AG04449 (cell line): Measurements from ENCODE around the gene TBC1D10A.

Experiments
- CTCF ChIA-PET: fragments of 350-600 bp; formaldehyde crosslinking; extraction: SDS; loops from one replicate; lab custom pipeline; 2021; ENCODE audit warnings: antibody characterized with exemption; lab: Yijun Ruan, JAX
- POLR2A ChIA-PET: fragments of 400-600, 350-600 bp; formaldehyde crosslinking; extraction: SDS; loops from one replicate; lab custom pipeline; 2020; ENCODE audit warnings: antibody characterized with exemption, inconsistent platforms; lab: Yijun Ruan, JAX
- DNase-seq: peaks from one replicate; pipeline ENCODE4 v3.0.0-alpha.2; 2010; ENCODE audit warnings: low read depth, low spot score
- H3K4me3 ChIP-seq: 2 replicates; pipeline ENCODE4 v1.5.1; 2011; ENCODE audit warnings: low read depth, mild to moderate bottlenecking, control low read depth, low read length
- TF ChIP-seq, protein P1 (sequence below): IDR thresholded peaks from one replicate; pipeline ENCODE4 v1.5.1; 2011; ENCODE audit warnings: mild to moderate bottlenecking, moderate library complexity, low read length, control low read depth, inconsistent platforms; ENCODE audit not compliant: insufficient read depth; ENCODE audit errors: missing control alignments

The TBC1D10A gene

DNA sequence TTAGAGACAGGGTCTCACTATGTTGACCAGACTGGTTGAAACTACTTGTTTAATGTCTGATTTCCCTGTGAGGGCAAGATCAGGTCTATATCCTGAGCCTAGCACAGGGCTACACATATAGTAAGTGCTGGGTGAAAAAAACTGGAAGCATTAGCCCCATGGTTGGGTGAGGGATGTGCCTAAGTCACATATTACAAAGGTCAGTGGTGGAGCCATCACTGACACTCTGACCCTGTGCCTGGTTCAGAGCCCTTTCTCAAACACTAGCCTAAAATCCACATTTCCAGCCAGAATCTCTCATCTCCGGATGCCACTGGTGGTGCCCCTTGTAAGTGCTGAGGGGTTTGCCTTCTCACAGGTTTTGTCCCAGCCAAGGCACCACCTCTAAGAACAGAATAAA lies 9.0 kb downstream of the TBC1D10A start:
- CTCF ChIA-PET, result interaction anchor here (1.2 kb wide), 2 partner anchors 30 to 32 kb away, joined by 3 read pairs; no protein-coding TSS in a partner anchor
- H3K4me3 ChIP-seq, result no peak overlapping the region
- POLR2A ChIA-PET, result interaction anchor here (1.2 kb wide), 1 partner anchor 9 kb away, joined by 3 read pairs; the partner anchor contains the start of gene TBC1D10A
- TF ChIP-seq, protein P1, sequence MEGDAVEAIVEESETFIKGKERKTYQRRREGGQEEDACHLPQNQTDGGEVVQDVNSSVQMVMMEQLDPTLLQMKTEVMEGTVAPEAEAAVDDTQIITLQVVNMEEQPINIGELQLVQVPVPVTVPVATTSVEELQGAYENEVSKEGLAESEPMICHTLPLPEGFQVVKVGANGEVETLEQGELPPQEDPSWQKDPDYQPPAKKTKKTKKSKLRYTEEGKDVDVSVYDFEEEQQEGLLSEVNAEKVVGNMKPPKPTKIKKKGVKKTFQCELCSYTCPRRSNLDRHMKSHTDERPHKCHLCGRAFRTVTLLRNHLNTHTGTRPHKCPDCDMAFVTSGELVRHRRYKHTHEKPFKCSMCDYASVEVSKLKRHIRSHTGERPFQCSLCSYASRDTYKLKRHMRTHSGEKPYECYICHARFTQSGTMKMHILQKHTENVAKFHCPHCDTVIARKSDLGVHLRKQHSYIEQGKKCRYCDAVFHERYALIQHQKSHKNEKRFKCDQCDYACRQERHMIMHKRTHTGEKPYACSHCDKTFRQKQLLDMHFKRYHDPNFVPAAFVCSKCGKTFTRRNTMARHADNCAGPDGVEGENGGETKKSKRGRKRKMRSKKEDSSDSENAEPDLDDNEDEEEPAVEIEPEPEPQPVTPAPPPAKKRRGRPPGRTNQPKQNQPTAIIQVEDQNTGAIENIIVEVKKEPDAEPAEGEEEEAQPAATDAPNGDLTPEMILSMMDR, result no peak
- no peak for DNase-seq

GRCh38 chr22:30315962-30316576 lies 10.7 kb downstream of the TBC1D10A start:
- ChIA-PET CTCF (interaction anchor here (1.1 kb wide), 1 partner anchor 208 kb away, joined by 4 read pairs; no protein-coding TSS in a partner anchor), POLR2A (no interaction called here)
- H3K4me3 ChIP-seq, result no peak overlapping the region
- TF ChIP-seq, protein P1, result no peak
- DNase-seq, result no peak

DNA sequence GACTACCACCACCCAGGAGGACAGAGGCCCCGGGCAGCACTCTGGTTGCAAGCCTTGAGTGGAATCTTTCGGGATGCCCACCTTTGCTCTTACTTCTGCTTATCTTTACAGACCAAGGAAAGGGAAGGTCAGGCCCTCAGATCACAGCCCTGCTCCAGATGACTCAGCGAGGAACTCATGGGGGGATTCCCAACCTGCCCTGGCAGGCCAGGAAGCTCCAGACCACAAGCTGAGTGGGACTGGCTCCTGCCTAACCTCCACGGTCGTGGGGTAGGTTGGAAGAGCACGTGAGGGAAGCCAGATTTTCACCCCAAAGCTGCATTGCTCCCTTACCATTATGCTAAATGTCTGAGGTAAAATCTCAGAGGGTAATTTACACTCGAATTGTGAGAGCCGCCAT lies 11.8 kb downstream of the TBC1D10A start:
- ChIA-PET CTCF (interaction anchor here (0.5 to 4.7 kb wide), 2 partner anchors 26 to 45 kb away, joined by 3 to 25 read pairs; partner anchors contain the start of gene CASTOR1), POLR2A (no interaction called here)
- TF ChIP-seq, protein P1, result no peak
- H3K4me3 ChIP-seq, result no peak overlapping the region
- no peak for DNase-seq

- POLR2A ChIA-PET, result interaction anchor here (1.7 kb wide), 1 partner anchor 43 kb away, joined by 8 read pairs; the partner anchor contains the start of genes CCDC157 and SF3A1
- H3K4me3 ChIP-seq, result no peak overlapping the region
- CTCF ChIA-PET, result interaction anchor here (0.6 to 4.7 kb wide), 6 partner anchors 7 to 224 kb away, joined by 3 to 25 read pairs (median 4); partner anchors contain the start of gene CASTOR1
- no peak for DNase-seq
- TF ChIP-seq, protein P1, result no peak
Observed at GRCh38 chr22:30313527-30314363, 13.0 kb downstream of the TBC1D10A start.

- CTCF ChIA-PET, result interaction anchor here (1.2 to 4.7 kb wide), 7 partner anchors 9 to 204 kb away, joined by 3 to 25 read pairs (median 4); partner anchors contain the start of gene CASTOR1
- POLR2A ChIA-PET, result interaction anchor here (0.6 to 1.9 kb wide), 6 partner anchors 9 to 73 kb away, joined by 3 to 8 read pairs (median 4); partner anchors contain the start of genes CCDC157, SF3A1 and TBC1D10A
- TF ChIP-seq, protein P1, result no peak
- H3K4me3 ChIP-seq, result no peak overlapping the region
- no peak for DNase-seq
Observed at GRCh38 chr22:30312053-30312452, 14.7 kb downstream of the TBC1D10A start.
